Esophagus muscularis mucosa (tissue), 4 donors: Measurements from ENCODE around the gene KRT36.

Experiments used
- CTCF ChIP-seq, 3 experiments: fragments of 200-600 bp in 2 of 3; fragments of 450-650 bp in 1 of 3; sonication (generic) in 2 of 3; IDR thresholded peaks; one replicate each; pipeline ENCODE4 v1.5.1; 2017 to 2019; ENCODE audit warnings: antibody characterized with exemption in 3 of 3, mild to moderate bottlenecking in 2 of 3, moderate library complexity in 1 of 3
- EP300 ChIP-seq: sonication (generic); formaldehyde crosslinking; IDR thresholded peaks from one replicate; pipeline ENCODE4 v1.6.1; 2017; ENCODE audit warnings: antibody characterized with exemption
- POLR2A ChIP-seq: fragments of 450-650 bp; IDR thresholded peaks from one replicate; pipeline ENCODE4 v1.6.1; 2017; ENCODE audit warnings: antibody characterized with exemption, moderate library complexity, mild to moderate bottlenecking, low read depth
- POLR2AphosphoS5 ChIP-seq, 2 donors: sonication (generic); formaldehyde crosslinking; IDR thresholded peaks; one replicate each; pipeline ENCODE4 v1.6.1; 2017; ENCODE audit warnings: antibody characterized with exemption in 2 of 2

GRCh38 chr17:41462705-41463104 lies 27.0 kb downstream of the KRT36 start:
- TF ChIP-seq CTCF (IDR thresholded peaks at IDR 0.05) (no peak), POLR2A (no peak), POLR2AphosphoS5 (IDR thresholded peaks at IDR 0.05) (no peak), EP300 (no peak)
